Type B pancreatic cell (in vitro differentiated cells): ENCODE data around the gene NUP153. TPM values are rescaled to one million over a fixed set of nuclear protein-coding genes. Genes with fewer than 3 reads are reported as not detected.

Experiments used
- DNase-seq: peaks from one replicate; pipeline ENCODE4 v3.0.0; 2021; ENCODE audit warnings: mixed read lengths; ENCODE audit not compliant: unreplicated experiment; ENCODE audit errors: extremely low spot score
- H3K27ac Mint-ChIP-seq: 2 replicates; pipeline ENCODE4 v1.8.0; 2021; ENCODE audit warnings: mild to moderate bottlenecking, mixed read lengths
- H3K27me3 Mint-ChIP-seq: 2 replicates; pipeline ENCODE4 v1.8.0; 2021; ENCODE audit warnings: mixed read lengths
- H3K36me3 Mint-ChIP-seq: 2 replicates; pipeline ENCODE4 v1.8.0; 2021; ENCODE audit warnings: mixed read lengths
- H3K4me1 Mint-ChIP-seq: one replicate; pipeline ENCODE4 v1.8.0; 2021; ENCODE audit warnings: mixed read lengths; ENCODE audit not compliant: unreplicated experiment
- H3K4me3 Mint-ChIP-seq: 2 replicates; pipeline ENCODE4 v1.8.0; 2021; ENCODE audit warnings: mild to moderate bottlenecking, mixed read lengths
- H3K9me3 Mint-ChIP-seq: 2 replicates; pipeline ENCODE4 v1.8.0; 2021; ENCODE audit warnings: mixed read lengths
- CTCF ChIP-seq: fragments of 200-600 bp; sonication (generic); conservative IDR thresholded peaks from 2 replicates; pipeline ENCODE4 v1.5.0; 2021; ENCODE audit warnings: antibody characterized with exemption, mild to moderate bottlenecking
- total RNA-seq: library from RNA; stranded (reverse); gene quantifications from 2 replicates; pipeline ENCODE4 v1.2.1, GENCODE V29; 2021; ENCODE audit warnings: low replicate concordance

The NUP153 gene
- total RNA-seq, 1 donor from 2014 or later = 51.8 TPM

GRCh38 chr6:17666646-17667045, 40.1 kb downstream of the NUP153 start:
- Mint-ChIP-seq H3K4me3 (no peak overlapping the region), H3K4me1 (no peaks in the 10 kb centered on the region), H3K27me3 (no peaks in the 10 kb centered on the region), H3K9me3 (no peaks in the 10 kb centered on the region), H3K27ac (no peak overlapping the region), H3K36me3 (peaks cover 44% of the 10 kb centered on the region)
- TF ChIP-seq CTCF = no peak
- no peak for DNase-seq

- TF ChIP-seq CTCF = no peak
- Mint-ChIP-seq H3K4me1 (no peaks in the 10 kb centered on the region), H3K27ac (no peak overlapping the region), H3K9me3 (no peaks in the 10 kb centered on the region), H3K27me3 (no peaks in the 10 kb centered on the region), H3K4me3 (no peak overlapping the region), H3K36me3 (peaks cover 40% of the 10 kb centered on the region)
- DNase-seq = no peak
Measured at GRCh38 chr6:17665132-17665531, 41.6 kb downstream of the NUP153 start.

GRCh38 chr6:17663226-17663625, 43.5 kb downstream of the NUP153 start:
- H3K9me3 Mint-ChIP-seq = no peaks in the 10 kb centered on the region
- H3K27ac Mint-ChIP-seq = no peak overlapping the region
- DNase-seq = no peak
- H3K4me3 Mint-ChIP-seq = no peak overlapping the region
- peaks cover 33% of the 10 kb centered on the region for H3K36me3 Mint-ChIP-seq
- TF ChIP-seq CTCF = no peak
- H3K4me1 Mint-ChIP-seq = no peaks in the 10 kb centered on the region
- no peaks in the 10 kb centered on the region for H3K27me3 Mint-ChIP-seq

GRCh38 chr6:17662585-17662984, 44.1 kb downstream of the NUP153 start:
- Mint-ChIP-seq H3K4me3 (no peak overlapping the region), H3K9me3 (no peaks in the 10 kb centered on the region), H3K4me1 (no peaks in the 10 kb centered on the region), H3K36me3 (peaks cover 36% of the 10 kb centered on the region), H3K27me3 (no peaks in the 10 kb centered on the region), H3K27ac (no peak overlapping the region)
- DNase-seq = no peak
- TF ChIP-seq CTCF = no peak

- Mint-ChIP-seq H3K27me3 (no peaks in the 10 kb centered on the region), H3K9me3 (no peaks in the 10 kb centered on the region), H3K36me3 (peaks cover 35% of the 10 kb centered on the region), H3K27ac (no peak overlapping the region), H3K4me3 (no peak overlapping the region), H3K4me1 (peaks cover 8% of the 10 kb centered on the region)
- TF ChIP-seq CTCF = no peak
- DNase-seq = no peak
Measured at GRCh38 chr6:17656644-17657043, 50.1 kb downstream of the NUP153 start.

- no peak for TF ChIP-seq CTCF
- peaks cover 31% of the 10 kb centered on the region for H3K36me3 Mint-ChIP-seq
- H3K4me3 Mint-ChIP-seq = no peak overlapping the region
- no peak overlapping the region for H3K27ac Mint-ChIP-seq
- H3K27me3 Mint-ChIP-seq = no peaks in the 10 kb centered on the region
- peaks cover 8% of the 10 kb centered on the region for H3K4me1 Mint-ChIP-seq
- DNase-seq = no peak
- no peaks in the 10 kb centered on the region for H3K9me3 Mint-ChIP-seq
Measured at GRCh38 chr6:17656092-17656491, 50.6 kb downstream of the NUP153 start.
